ENCODE measurements around the gene SLC39A13.

Gene SLC39A13

DNA sequence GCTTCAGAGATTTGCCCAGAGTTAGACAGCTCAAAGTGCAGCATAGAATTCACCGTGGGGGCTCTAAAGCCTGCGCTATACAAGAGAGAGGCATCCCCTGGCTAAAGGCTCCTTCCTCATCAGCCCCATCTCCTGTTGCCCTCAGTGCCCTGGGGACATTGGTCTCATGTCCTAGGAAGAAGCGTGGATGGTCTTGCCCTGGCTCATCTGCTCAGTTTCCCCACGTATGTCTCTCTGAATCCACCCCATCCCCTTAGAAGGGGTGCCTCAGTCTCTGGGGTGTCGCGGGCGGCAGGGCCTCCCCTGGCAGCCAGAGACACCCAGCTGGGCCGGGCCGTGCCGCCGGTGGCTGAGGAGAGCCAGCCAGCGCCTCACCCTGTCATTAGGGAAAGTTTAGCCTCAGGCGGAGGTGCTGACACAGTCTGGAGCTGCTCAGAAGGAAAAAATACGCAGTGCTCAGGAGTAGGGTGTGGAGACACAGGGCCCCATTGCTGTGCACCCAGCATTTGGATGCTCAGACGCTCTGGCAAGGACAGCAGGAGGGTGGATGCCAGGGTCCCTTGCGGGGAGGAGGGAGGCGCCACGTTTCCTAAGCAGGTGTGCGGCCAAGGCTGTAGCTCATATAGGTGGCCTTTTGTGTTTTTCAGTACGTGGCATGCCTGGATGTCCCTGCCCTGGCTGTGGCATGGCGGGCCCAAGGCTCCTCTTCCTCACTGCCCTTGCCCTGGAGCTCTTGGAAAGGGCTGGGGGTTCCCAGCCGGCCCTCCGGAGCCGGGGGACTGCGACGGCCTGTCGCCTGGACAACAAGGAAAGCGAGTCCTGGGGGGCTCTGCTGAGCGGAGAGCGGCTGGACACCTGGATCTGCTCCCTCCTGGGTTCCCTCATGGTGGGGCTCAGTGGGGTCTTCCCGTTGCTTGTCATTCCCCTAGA, 1.3 kb downstream of the SLC39A13 start:
- H3K4me3 ChIP-seq (replicated peaks; ENCODE audit: insufficient read depth, low read length): no peak overlapping the region; the same call in 1 of the 2 replicates
- H3K27ac ChIP-seq (replicated peaks): no peak overlapping the region
- no peak for DNase-seq (ENCODE audit: low read depth in 1 of 2, low spot score in 1 of 2)

DNA sequence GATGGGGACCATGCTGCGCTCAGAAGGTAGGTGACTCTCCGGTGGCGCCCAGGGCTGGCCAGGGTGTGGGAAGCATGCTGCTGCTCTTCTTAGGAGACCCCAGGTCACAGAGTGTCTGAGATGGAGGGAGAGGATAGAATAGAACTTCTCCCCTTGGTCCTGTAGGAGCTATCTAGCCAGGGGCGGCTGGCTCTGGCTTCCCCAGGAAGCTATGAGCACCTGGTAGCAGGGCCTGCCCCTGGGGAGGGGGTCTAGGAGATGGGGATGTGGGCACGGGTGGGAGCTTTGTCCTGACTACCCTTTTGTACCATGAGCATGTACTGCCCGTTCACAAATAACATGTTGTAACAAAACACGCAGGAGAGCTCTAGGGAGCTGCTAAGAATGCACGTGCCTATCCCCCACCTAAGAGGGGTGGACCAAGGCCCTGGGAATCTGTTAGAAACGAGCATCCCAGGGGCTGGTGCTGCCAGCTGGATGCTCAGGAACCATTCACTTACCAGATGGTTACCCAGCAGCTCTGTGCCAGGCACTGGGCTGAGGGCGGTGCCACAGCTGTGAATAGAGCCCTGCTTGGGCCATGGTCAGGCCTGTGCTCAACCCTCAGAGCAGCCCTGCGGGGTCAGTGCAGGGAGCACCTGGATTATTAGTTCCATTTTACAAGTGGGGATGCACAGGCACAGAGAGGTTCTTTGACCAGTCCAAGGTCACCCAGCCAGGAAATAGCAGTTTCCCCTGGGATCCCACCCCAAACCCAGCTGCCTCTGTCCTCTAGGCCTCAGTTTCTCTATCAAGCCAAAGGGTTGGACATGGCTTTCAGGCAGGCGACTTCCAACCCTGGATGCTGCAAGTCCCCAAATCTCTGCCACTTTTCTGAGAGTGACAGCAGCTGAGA, 2.2 kb downstream of the SLC39A13 start:
- Histone ChIP-seq H3K27ac (replicated peaks) (no peak overlapping the region), H3K4me3 (replicated peaks; ENCODE audit: insufficient read depth, low read length) (no peak overlapping the region), H3K27me3 (ENCODE audit: insufficient read depth, poor library complexity, severe bottlenecking) (no peaks in the 10 kb centered on the region)
- no peak for DNase-seq (ENCODE audit: low read depth in 1 of 2, low spot score in 1 of 2)
- TF ChIP-seq GABPA (IDR thresholded peaks at IDR 0.05; ENCODE audit: low read depth): no peak
- TF ChIP-seq, protein P1, sequence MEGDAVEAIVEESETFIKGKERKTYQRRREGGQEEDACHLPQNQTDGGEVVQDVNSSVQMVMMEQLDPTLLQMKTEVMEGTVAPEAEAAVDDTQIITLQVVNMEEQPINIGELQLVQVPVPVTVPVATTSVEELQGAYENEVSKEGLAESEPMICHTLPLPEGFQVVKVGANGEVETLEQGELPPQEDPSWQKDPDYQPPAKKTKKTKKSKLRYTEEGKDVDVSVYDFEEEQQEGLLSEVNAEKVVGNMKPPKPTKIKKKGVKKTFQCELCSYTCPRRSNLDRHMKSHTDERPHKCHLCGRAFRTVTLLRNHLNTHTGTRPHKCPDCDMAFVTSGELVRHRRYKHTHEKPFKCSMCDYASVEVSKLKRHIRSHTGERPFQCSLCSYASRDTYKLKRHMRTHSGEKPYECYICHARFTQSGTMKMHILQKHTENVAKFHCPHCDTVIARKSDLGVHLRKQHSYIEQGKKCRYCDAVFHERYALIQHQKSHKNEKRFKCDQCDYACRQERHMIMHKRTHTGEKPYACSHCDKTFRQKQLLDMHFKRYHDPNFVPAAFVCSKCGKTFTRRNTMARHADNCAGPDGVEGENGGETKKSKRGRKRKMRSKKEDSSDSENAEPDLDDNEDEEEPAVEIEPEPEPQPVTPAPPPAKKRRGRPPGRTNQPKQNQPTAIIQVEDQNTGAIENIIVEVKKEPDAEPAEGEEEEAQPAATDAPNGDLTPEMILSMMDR (IDR thresholded peaks at IDR 0.05; ENCODE audit: insufficient read depth, low read length): no peak

More for the DNA sequence above, 1.3 kb downstream of the SLC39A13 start:
- no peak for TF ChIP-seq GABPA (IDR thresholded peaks at IDR 0.05; ENCODE audit: low read depth)
- H3K27me3 ChIP-seq (ENCODE audit: insufficient read depth, poor library complexity, severe bottlenecking): no peaks in the 10 kb centered on the region

DNA sequence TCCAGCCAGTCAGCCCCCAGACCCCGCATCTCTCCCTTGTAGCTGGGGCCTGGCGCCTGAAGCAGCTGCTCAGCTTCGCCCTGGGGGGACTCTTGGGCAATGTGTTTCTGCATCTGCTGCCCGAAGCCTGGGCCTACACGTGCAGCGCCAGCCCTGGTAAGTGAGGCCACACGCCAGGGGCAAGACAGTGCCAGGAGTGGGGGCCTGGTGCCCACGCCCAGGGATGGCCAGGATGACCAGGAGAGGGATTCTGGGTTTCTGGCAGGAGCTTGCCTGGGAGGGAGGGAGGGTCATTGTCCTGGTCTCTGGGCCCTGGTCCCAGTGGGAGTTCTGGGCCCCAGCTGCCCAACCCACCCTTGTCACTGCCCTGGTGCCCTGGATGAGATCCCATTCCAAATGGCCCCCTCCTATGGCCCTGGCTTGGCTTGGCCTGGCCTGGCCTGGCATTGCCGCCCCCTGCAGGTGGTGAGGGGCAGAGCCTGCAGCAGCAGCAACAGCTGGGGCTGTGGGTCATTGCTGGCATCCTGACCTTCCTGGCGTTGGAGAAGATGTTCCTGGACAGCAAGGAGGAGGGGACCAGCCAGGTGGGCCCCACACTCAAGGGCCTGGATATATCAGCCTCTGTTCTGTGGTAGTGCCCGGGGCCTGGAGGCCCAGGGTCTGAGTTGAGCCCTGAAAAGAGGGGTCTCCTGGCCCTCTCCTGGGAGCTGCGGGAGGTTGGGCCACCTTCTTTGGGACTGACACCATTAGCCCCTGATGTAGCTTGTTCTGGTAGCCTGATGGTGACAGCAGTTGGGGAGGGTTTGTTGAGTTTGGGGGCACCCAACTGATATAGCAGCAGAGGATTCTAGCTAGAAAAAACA, 3.7 kb downstream of the SLC39A13 start:
- DNase-seq (ENCODE audit: low read depth in 1 of 2, low spot score in 1 of 2): peak in 1 of 2 experiments; percentile 65
- Histone ChIP-seq H3K27ac (replicated peaks) (no peak overlapping the region), H3K27me3 (ENCODE audit: insufficient read depth, poor library complexity, severe bottlenecking) (no peaks in the 10 kb centered on the region), H3K4me3 (replicated peaks; ENCODE audit: insufficient read depth, low read length) (no peak overlapping the region)
- TF ChIP-seq, protein P1 (IDR thresholded peaks at IDR 0.05; ENCODE audit: insufficient read depth, low read length): peak; percentile 91
- TF ChIP-seq, protein P2, sequence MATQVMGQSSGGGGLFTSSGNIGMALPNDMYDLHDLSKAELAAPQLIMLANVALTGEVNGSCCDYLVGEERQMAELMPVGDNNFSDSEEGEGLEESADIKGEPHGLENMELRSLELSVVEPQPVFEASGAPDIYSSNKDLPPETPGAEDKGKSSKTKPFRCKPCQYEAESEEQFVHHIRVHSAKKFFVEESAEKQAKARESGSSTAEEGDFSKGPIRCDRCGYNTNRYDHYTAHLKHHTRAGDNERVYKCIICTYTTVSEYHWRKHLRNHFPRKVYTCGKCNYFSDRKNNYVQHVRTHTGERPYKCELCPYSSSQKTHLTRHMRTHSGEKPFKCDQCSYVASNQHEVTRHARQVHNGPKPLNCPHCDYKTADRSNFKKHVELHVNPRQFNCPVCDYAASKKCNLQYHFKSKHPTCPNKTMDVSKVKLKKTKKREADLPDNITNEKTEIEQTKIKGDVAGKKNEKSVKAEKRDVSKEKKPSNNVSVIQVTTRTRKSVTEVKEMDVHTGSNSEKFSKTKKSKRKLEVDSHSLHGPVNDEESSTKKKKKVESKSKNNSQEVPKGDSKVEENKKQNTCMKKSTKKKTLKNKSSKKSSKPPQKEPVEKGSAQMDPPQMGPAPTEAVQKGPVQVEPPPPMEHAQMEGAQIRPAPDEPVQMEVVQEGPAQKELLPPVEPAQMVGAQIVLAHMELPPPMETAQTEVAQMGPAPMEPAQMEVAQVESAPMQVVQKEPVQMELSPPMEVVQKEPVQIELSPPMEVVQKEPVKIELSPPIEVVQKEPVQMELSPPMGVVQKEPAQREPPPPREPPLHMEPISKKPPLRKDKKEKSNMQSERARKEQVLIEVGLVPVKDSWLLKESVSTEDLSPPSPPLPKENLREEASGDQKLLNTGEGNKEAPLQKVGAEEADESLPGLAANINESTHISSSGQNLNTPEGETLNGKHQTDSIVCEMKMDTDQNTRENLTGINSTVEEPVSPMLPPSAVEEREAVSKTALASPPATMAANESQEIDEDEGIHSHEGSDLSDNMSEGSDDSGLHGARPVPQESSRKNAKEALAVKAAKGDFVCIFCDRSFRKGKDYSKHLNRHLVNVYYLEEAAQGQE (IDR thresholded peaks at IDR 0.05; ENCODE audit: insufficient replicate concordance, low read depth): no peak

DNA sequence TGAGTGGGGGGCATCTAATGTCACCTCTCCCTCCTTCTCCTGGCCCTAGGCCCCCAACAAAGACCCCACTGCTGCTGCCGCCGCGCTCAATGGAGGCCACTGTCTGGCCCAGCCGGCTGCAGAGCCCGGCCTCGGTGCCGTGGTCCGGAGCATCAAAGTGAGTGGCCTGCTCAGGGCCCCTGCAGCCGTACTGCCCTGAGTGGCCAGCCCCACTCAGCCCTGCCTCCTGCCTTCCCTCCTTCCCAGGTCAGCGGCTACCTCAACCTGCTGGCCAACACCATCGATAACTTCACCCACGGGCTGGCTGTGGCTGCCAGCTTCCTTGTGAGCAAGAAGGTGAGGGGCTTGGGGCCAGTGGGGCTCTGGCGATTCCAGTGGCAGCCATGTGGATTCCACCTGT, 5.0 kb downstream of the SLC39A13 start:
- Histone ChIP-seq H3K27me3 (ENCODE audit: insufficient read depth, poor library complexity, severe bottlenecking) (no peaks in the 10 kb centered on the region), H3K27ac (replicated peaks) (no peak overlapping the region), H3K4me3 (replicated peaks; ENCODE audit: insufficient read depth, low read length) (no peak overlapping the region)
- TF ChIP-seq GABPA (IDR thresholded peaks at IDR 0.05; ENCODE audit: low read depth): no peak
- TF ChIP-seq POLR2AphosphoS5 (IDR thresholded peaks at IDR 0.05; ENCODE audit: low read depth): no peak
- TF ChIP-seq SPI1 (IDR thresholded peaks at IDR 0.05; ENCODE audit: borderline replicate concordance, low read depth): no peak
- TF ChIP-seq, protein P1 (IDR thresholded peaks at IDR 0.05; ENCODE audit: insufficient read depth, low read length): no peak
- TF ChIP-seq, protein P2 (IDR thresholded peaks at IDR 0.05; ENCODE audit: insufficient replicate concordance, low read depth): no peak
- DNase-seq (ENCODE audit: low read depth in 1 of 2, low spot score in 1 of 2): no peak

Measured in HL-60 (cell line).